Activated CD4-positive, alpha-beta T cell treated with anti-CD3 and anti-CD28 coated beads, Interleukin-2, amount 50 U/mL, for 4 hours (primary cell): ENCODE measurements around the gene TGM2.

Experiments used
- DNase-seq, 2 experiments: peaks; one replicate each; pipeline ENCODE4 v3.0.0-alpha.2; 2020

TGM2 gene

DNA sequence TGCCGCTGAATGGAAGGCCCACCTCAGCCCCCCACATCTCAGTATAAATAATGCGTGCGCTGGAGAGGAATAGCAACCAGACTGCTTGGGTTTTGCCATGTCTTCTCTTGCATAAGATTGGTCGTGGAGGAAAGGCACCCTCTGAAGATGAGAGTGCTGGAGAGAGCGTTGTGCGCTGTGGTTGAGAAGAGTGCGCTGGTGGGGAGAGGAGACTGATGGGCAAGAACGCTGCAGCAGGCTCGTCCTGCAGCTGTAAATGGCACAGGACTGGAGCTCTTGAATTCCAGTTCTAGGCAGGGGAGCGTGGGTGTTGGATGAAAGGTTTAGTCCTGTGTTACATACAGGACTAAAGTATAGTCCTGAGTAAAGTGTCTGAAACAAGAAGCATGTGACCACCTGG lies 80.0 kb downstream of the TGM2 start:
- DNase-seq: no peak

DNA sequence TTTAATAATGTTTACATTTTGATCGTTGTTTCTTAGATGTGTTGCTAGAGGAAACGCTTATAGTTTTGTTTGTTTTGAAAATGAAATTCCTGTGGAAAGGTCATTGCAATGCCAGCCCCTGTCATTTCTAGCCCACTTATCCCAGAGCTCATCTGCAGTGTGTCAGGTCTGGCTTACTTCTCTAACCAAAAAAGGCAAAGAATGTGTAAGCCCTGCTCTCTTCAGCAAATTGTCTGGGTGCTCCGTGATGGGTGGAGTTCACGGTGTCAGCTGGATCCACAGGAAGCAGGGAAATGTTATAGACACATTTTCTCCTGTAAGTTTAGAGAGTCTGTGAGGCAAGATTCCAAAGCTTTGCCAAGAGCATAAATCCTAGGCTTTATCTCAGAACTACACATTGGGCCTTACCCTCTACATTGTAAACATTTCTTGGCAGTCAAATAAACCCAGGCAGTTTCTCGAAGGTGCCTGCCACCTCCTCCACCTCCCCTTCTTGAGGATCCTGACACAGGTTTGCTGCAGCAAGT lies 80.6 kb downstream of the TGM2 start:
- DNase-seq: no peak

DNA sequence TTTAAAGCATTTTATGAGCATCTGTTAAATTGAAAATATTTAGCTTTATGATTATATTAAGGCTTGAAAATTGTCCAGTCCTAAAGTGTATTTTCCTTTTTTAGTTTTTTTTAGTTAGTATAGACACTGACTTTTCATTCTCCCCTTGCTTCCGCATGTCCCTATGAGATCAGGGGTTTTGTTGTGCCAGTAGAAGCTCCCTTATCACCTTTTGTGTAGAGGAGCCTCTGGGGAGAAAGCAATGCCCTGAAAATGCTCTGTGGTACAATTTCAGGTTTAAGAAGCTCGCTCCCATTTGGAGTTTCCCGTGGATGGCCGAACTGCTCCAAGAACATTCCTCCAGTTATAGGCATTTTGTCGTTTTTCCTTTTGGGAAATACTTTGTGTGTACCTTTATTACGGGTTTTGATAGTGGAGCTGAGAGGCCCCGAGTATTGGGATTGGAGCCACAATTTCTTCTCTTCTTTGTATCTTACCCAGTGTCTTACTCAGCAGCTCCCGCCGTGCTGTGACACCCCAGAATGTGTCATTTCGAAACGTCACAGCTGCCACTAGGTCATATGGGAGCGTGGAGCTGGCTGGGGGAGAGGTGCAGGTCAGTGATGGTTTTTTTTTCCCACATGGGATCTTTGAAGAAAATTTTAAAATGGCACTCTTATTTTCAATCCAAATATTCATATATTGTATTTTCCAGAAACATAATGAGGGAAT lies 81.6 kb downstream of the TGM2 start:
- DNase-seq: no peak

DNA sequence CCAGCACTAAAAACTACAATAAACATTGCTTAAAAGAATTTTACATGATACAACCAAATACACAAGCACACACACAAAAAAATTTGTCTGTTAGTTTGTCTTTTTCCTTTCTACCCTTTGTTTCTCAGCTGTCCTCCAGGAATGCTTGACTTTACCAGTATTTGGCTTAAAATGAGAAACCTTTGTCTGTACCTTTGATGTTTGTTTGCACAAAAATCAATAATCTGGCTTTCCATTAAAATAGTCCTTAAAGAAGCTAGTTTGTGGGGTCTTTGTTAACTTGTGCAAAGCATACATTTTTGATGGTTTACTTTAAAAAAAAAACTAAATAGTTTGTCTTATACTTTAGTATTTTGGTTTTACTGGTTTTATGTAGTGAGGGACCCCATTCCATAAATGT lies 82.2 kb downstream of the TGM2 start:
- no peak for DNase-seq

DNA sequence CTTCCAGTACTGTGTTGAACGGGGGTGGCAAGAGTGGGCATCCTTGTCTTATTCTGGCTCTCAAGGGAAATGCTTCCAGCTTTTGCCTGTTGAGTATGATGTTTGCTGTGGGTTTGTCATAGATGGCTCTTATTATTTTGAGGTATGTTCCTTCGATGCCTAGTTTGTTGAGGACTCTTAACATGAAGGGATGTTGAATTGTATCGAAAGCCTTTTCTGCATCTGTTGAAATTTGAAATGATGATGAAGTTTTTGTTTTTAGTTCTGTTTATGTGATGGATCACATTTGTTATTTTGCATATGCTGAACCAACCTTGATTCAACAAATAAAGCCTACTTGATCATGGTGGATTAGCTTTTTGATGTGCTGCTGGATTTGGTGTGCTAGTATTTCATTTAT lies 83.5 kb downstream of the TGM2 start:
- DNase-seq: no peak

DNA sequence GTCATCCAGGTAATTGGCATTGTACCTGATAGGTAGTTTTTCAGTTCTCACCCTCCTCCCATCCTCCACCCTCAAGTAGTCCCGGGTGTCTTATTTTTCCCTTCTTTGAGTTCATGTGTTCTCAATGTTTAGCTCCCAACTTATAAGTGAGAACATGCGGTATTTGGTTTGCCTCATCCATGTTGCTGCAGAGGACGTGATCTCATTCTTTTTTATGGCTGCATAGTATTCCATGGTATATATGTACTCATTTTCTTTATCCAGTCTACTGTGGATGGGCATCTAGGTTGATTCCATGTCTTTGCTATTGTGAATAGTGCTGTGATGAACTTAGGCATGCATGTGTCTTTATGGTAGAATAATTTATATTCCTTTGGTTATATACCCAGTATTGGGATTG lies 85.7 kb downstream of the TGM2 start:
- no peak for DNase-seq

DNA sequence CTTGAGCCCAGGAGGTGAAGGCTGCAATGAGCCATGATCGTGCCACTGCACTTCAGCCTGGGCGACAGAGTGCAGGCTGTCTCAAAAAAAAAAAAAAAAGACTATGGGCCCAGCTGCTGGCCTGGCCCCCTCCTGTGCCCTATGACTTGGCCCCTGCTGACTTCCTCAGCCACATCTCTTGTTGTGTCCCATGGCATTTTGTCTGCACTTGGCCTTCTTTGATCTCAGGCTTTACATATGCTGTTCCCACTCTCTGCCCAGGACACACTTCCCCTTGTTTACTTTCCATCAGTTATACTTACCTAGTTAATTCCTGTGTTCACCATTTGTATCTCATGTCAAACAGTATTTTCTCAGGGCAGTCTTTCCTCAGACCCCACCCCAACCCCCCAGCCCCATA lies 87.0 kb downstream of the TGM2 start:
- no peak for DNase-seq
